ENCODE data around the gene CCNA2. TPM values are rescaled to one million over a fixed set of nuclear protein-coding genes. Genes with fewer than 3 reads are reported as not detected.

CCNA2 gene
- total and polyA plus RNA-seq, 2 experiments from 2014 or later: 33.1 to 45.3 TPM

- Histone ChIP-seq H4K20me1 (ENCODE audit: insufficient read depth) (no peaks in the 10 kb centered on the region), H3K4me2 (ENCODE audit: unreplicated experiment) (no peak overlapping the region), H3K4me3 (no peak overlapping the region), H3K79me2 (ENCODE audit: insufficient read depth) (no peaks in the 10 kb centered on the region), H3K9me2 (ENCODE audit: insufficient read depth) (no peaks in the 10 kb centered on the region), H3F3A (ENCODE audit: insufficient read depth) (no peaks in the 10 kb centered on the region; the same call in 1 of the 2 replicates), H3K27ac (no peak overlapping the region), H3K9ac (no peak overlapping the region), H3K4me1 (ENCODE audit: insufficient read depth) (peaks cover 13% of the 10 kb centered on the region), H3K9me3 (ENCODE audit: low read depth) (no peaks in the 10 kb centered on the region), H2AFZ (no peak overlapping the region), H3K27me3 (replicated peaks; ENCODE audit: insufficient read depth) (no peaks in the 10 kb centered on the region), H3K36me3 (ENCODE audit: low read depth) (peaks cover 41% of the 10 kb centered on the region)
- in situ Hi-C loops (cut with MboI): no loop called here
- peak; percentile 11 for DNase-seq
- TF ChIP-seq EZH2phosphoT487 (IDR thresholded peaks at IDR 0.05; ENCODE audit: insufficient read depth, low read depth) (no peak), EZH2 (IDR thresholded peaks at IDR 0.05; ENCODE audit: insufficient read depth, poor library complexity, severe bottlenecking) (no peak)
- 87 to 93% methylated on average over 5 of the region's 5 CpGs for WGBS, 2 experiments (ENCODE audit: low coverage in 1 of 2, low lambda C conversion rate in 2 of 2, missing lambda C conversion rate in 2 of 2)
Measured at GRCh38 chr4:121829511-121829910, 5.8 kb upstream of the CCNA2 start.

GRCh38 chr4:121827853-121828252, 4.2 kb upstream of the CCNA2 start:
- peaks cover 29% of the 10 kb centered on the region; the same call in 1 of the 2 replicates for H3K36me3 ChIP-seq (ENCODE audit: low read depth)
- H2AFZ ChIP-seq: no peak overlapping the region
- H3K4me1 ChIP-seq (ENCODE audit: insufficient read depth): peaks cover 17% of the 10 kb centered on the region
- H3K9me2 ChIP-seq (ENCODE audit: insufficient read depth): no peaks in the 10 kb centered on the region
- peaks cover 5% of the 10 kb centered on the region for H3K79me2 ChIP-seq (ENCODE audit: insufficient read depth)
- peaks cover 7% of the 10 kb centered on the region for H3F3A ChIP-seq (ENCODE audit: insufficient read depth)
- no peaks in the 10 kb centered on the region for H3K27me3 ChIP-seq (replicated peaks; ENCODE audit: insufficient read depth)
- H3K9ac ChIP-seq: no peak overlapping the region
- no peak for TF ChIP-seq EZH2phosphoT487 (IDR thresholded peaks at IDR 0.05; ENCODE audit: insufficient read depth, low read depth)
- TF ChIP-seq EZH2 (IDR thresholded peaks at IDR 0.05; ENCODE audit: insufficient read depth, poor library complexity, severe bottlenecking): no peak
- H4K20me1 ChIP-seq (ENCODE audit: insufficient read depth): no peaks in the 10 kb centered on the region
- peak; percentile 79 for DNase-seq
- peak overlapping the region; percentile 2 for H3K4me2 ChIP-seq (ENCODE audit: unreplicated experiment)
- no peak overlapping the region for H3K27ac ChIP-seq
- in situ Hi-C loops (cut with MboI): no loop called here
- 98 to 100% methylated on average over 1 of the region's 1 CpG for WGBS, 2 experiments (ENCODE audit: low coverage in 1 of 2, low lambda C conversion rate in 2 of 2, missing lambda C conversion rate in 2 of 2)
- no peaks in the 10 kb centered on the region for H3K9me3 ChIP-seq (ENCODE audit: low read depth)
- H3K4me3 ChIP-seq: no peak overlapping the region

- no peak overlapping the region for H3K4me3 ChIP-seq
- no peaks in the 10 kb centered on the region for H3K27me3 ChIP-seq (replicated peaks; ENCODE audit: insufficient read depth)
- peak overlapping the region; percentile 17 for H3K4me2 ChIP-seq (ENCODE audit: unreplicated experiment)
- H3K27ac ChIP-seq: 0 out of 2 replicates have a peak overlapping the region, but pooled peaks have one; percentile 1
- no peak overlapping the region for H3K9ac ChIP-seq
- no peaks in the 10 kb centered on the region for H3K9me3 ChIP-seq (ENCODE audit: low read depth)
- in situ Hi-C loops (cut with MboI): no loop called here
- no peaks in the 10 kb centered on the region for H3K9me2 ChIP-seq (ENCODE audit: insufficient read depth)
- H3F3A ChIP-seq (ENCODE audit: insufficient read depth): peaks cover 14% of the 10 kb centered on the region
- peaks cover 34% of the 10 kb centered on the region for H3K79me2 ChIP-seq (ENCODE audit: insufficient read depth)
- H2AFZ ChIP-seq: peak overlapping the region; percentile 32
- no peaks in the 10 kb centered on the region for H4K20me1 ChIP-seq (ENCODE audit: insufficient read depth)
- TF ChIP-seq EZH2 (IDR thresholded peaks at IDR 0.05; ENCODE audit: insufficient read depth, poor library complexity, severe bottlenecking) (no peak), EZH2phosphoT487 (IDR thresholded peaks at IDR 0.05; ENCODE audit: insufficient read depth, low read depth) (no peak)
- H3K4me1 ChIP-seq (ENCODE audit: insufficient read depth): peaks cover 41% of the 10 kb centered on the region
- WGBS, 2 experiments (ENCODE audit: low coverage in 1 of 2, low lambda C conversion rate in 2 of 2, missing lambda C conversion rate in 2 of 2): 21 to 26% methylated on average over 2 of the region's 2 CpGs
- peak; percentile 9 for DNase-seq
- peaks cover 23% of the 10 kb centered on the region; the same call in 1 of the 2 replicates for H3K36me3 ChIP-seq (ENCODE audit: low read depth)
Measured at GRCh38 chr4:121824950-121825349, 1.3 kb upstream of the CCNA2 start.

- peak overlapping the region; percentile 80 for H3K4me3 ChIP-seq
- H3K9ac ChIP-seq: peak overlapping the region; percentile 81
Measured at GRCh38 chr4:121824171-121824527, 466 bp upstream of the CCNA2 start.

More at GRCh38 chr4:121824171-121824527, 466 bp upstream of the CCNA2 start:
- Histone ChIP-seq H2AFZ (peak overlapping the region; percentile 93), H3K27ac (peak overlapping the region; percentile 74), H3K4me2 (ENCODE audit: unreplicated experiment) (peak overlapping the region; percentile 97), H3K27me3 (replicated peaks; ENCODE audit: insufficient read depth) (no peaks in the 10 kb centered on the region), H3F3A (ENCODE audit: insufficient read depth) (peaks cover 20% of the 10 kb centered on the region), H4K20me1 (ENCODE audit: insufficient read depth) (no peaks in the 10 kb centered on the region), H3K79me2 (ENCODE audit: insufficient read depth) (peaks cover 40% of the 10 kb centered on the region), H3K9me3 (ENCODE audit: low read depth) (no peaks in the 10 kb centered on the region), H3K4me1 (ENCODE audit: insufficient read depth) (peaks cover 47% of the 10 kb centered on the region), H3K36me3 (ENCODE audit: low read depth) (peaks cover 21% of the 10 kb centered on the region; the same call in 1 of the 2 replicates), H3K9me2 (ENCODE audit: insufficient read depth) (no peaks in the 10 kb centered on the region)
- in situ Hi-C loops (cut with MboI): no loop called here
- WGBS, 2 experiments (ENCODE audit: low coverage in 1 of 2, low lambda C conversion rate in 2 of 2, missing lambda C conversion rate in 2 of 2): 3 to 4% methylated on average over 8 of the region's 8 CpGs
- DNase-seq: no peak
- TF ChIP-seq EZH2phosphoT487 (IDR thresholded peaks at IDR 0.05; ENCODE audit: insufficient read depth, low read depth) (no peak), EZH2 (IDR thresholded peaks at IDR 0.05; ENCODE audit: insufficient read depth, poor library complexity, severe bottlenecking) (no peak)
